Left lung (tissue), 10 donors: Measurements from ENCODE around the gene BHMT2. TPM values are rescaled to one million over a fixed set of nuclear protein-coding genes. Genes with fewer than 3 reads are reported as not detected.

Experiments used
- ATAC-seq: fragments of 200-7000 bp; cut with Tn5 transposase; one replicate; pipeline ENCODE4 v1.9.1; 2020; ENCODE audit warnings: moderate library complexity
- DNase-seq, 4 donors: peaks; one replicate each; pipeline ENCODE4 v3.0.0-alpha.2; 2013 to 2020
- H3K27ac ChIP-seq, 2 donors: fragments of 200-600 bp; sonication (generic) in 1 of 2; one replicate each; pipeline versions ENCODE4 v1.5.0 to v1.8.0; 2020 to 2021
- H3K27me3 ChIP-seq, 2 donors: fragments of 200-600 bp; sonication (generic) in 1 of 2; one replicate each; pipeline versions ENCODE4 v1.5.0 to v1.8.0; 2020 to 2021
- H3K36me3 ChIP-seq, 2 donors: fragments of 200-600 bp; sonication (generic) in 1 of 2; one replicate each; pipeline versions ENCODE4 v1.5.0 to v1.8.0; 2020 to 2021
- H3K4me1 ChIP-seq, 2 donors: fragments of 200-600 bp; one replicate each; pipeline ENCODE4 v1.8.0; 2021
- H3K4me3 ChIP-seq, 2 donors: fragments of 200-600 bp; sonication (generic) in 1 of 2; one replicate each; pipeline versions ENCODE4 v1.5.0 to v1.8.0; 2020 to 2021; ENCODE audit warnings: mild to moderate bottlenecking in 1 of 2
- H3K9me3 ChIP-seq, 2 donors: fragments of 200-600 bp; sonication (generic) in 1 of 2; one replicate each; pipeline versions ENCODE4 v1.5.0 to v1.8.0; 2020 to 2021
- intact Hi-C, 2 donors: fragments of 100-400 bp; cut with DNase I; formaldehyde crosslinking; loops; one replicate each; pipeline versions ENCODE4 v1.11.2 to v1.14.2; 2022
- polyA plus RNA-seq, 6 donors: library from polyadenylated mRNA; unstranded; fragments of 120-200 nt; gene quantifications; one replicate each; pipeline ENCODE4 v1.2.1, GENCODE V29; 2013; ENCODE audit not compliant: insufficient read length in 6 of 6
- total RNA-seq, 2 donors: library from RNA; stranded (reverse); fragmentation: NEBNext Ultra II Directional; extraction: Animal tissue kit (Norgen Biotek cat#: 25700); gene quantifications; one replicate each; pipeline ENCODE4 v1.2.1, GENCODE V29; 2021
- TF ChIP-seq, protein P1 (sequence below), 2 donors: fragments of 200-600 bp; sonication (generic) in 1 of 2; IDR thresholded peaks; one replicate each; pipeline versions ENCODE4 v1.5.0 to v1.8.0; 2021; ENCODE audit warnings: antibody characterized with exemption in 2 of 2
- donor health status: DM: no; HTN: yes; CAD: no.
- donor health status: DM: no; HTN: no; CAD: no.

BHMT2 gene
- total and polyA plus RNA-seq, 8 donors: 1.8 to 4.8 (median 2.0) TPM

DNA sequence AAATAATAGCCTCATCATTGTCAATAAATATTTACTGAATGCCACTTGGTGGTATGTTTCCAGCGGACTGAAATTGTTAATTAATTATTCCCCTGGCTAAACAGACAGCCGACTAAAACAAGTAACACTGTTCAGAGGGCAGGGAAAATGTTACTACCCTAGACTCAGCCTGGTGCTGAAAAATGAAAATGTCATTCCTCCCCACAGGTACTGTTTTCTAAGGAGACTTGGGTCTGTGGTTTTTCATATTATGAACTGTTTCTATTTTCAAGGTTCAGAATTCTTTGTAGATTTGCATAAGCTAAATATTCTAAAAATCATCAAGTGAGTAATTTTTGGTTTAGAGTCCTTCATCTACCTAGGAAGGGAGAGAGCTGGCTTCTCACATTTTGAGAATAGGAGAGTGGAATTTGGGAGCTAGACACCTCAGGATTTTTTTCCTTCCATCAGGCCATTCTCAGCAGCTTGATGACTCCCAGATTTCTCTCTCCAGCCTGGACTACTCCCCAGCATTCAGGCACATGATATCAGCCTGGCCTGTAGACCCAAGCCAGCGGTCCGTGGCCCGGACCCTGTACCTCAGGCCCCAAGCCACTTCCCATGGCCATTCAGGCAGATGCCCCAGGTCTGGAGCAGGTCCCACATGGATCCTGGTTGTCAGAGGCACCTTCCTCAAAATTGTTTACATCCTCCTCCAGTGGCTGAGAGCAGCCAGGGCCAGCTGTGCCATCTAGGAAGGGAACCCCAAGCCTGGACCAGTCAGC lies 66.4 kb downstream of the BHMT2 start:
- ATAC-seq: no peak
- no peak for DNase-seq
- Histone ChIP-seq H3K27ac (no peak overlapping the region), H3K4me3 (no peak overlapping the region), H3K4me1 (peaks cover 5 to 10% of the 10 kb centered on the region in 2 donors), H3K9me3 (peaks cover 0 to 3% of the 10 kb centered on the region in 2 donors), H3K27me3 (no peaks in the 10 kb centered on the region), H3K36me3 (no peaks in the 10 kb centered on the region)
- intact Hi-C loops: loop anchor here in 1 of 2 donors (10.0 kb wide), 1 partner anchor 329 kb away; no protein-coding TSS in a partner anchor
- TF ChIP-seq, protein P1, sequence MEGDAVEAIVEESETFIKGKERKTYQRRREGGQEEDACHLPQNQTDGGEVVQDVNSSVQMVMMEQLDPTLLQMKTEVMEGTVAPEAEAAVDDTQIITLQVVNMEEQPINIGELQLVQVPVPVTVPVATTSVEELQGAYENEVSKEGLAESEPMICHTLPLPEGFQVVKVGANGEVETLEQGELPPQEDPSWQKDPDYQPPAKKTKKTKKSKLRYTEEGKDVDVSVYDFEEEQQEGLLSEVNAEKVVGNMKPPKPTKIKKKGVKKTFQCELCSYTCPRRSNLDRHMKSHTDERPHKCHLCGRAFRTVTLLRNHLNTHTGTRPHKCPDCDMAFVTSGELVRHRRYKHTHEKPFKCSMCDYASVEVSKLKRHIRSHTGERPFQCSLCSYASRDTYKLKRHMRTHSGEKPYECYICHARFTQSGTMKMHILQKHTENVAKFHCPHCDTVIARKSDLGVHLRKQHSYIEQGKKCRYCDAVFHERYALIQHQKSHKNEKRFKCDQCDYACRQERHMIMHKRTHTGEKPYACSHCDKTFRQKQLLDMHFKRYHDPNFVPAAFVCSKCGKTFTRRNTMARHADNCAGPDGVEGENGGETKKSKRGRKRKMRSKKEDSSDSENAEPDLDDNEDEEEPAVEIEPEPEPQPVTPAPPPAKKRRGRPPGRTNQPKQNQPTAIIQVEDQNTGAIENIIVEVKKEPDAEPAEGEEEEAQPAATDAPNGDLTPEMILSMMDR (IDR thresholded peaks at IDR 0.05): no peak

DNA sequence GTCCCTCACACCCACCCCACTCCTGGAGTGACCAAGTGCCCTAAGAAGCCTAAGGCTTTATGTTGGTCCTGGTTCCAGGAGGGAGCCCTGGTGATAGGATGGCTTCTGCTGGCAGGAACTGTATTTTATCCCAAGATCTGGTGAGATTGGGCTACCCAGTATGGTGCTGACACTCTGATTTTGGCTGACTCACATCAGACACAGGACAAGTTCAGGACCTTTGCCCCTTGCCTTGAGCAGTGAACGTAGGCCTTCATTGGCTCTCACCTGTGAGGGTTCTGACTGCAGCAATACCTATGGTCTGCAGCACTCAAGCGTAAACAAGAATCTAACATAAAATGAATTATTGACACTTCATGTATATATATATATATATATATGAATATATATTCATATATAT lies 67.1 kb downstream of the BHMT2 start:
- ATAC-seq: no peak
- TF ChIP-seq, protein P1 (IDR thresholded peaks at IDR 0.05): no peak

More for the DNA sequence above, 67.1 kb downstream of the BHMT2 start:
- Histone ChIP-seq H3K36me3 (no peaks in the 10 kb centered on the region), H3K4me1 (peaks cover 5 to 10% of the 10 kb centered on the region in 2 donors), H3K4me3 (no peak overlapping the region), H3K27me3 (no peaks in the 10 kb centered on the region), H3K27ac (no peak overlapping the region), H3K9me3 (peaks cover 0 to 3% of the 10 kb centered on the region in 2 donors)
- no peak for DNase-seq
- intact Hi-C loops: loop anchor here in 1 of 2 donors (10.0 kb wide), 1 partner anchor 328 kb away; no protein-coding TSS in a partner anchor

Other genes starting within 250 kb of the BHMT2 start
- 10 to 100 TPM; 20.2 to 26.0 TPM for gene ARSB, start 84.5 kb upstream of the BHMT2 start, total RNA-seq
- 10 to 100 TPM; 13.2 to 20.2 (median 16.3) TPM for gene ARSB, start 84.5 kb upstream of the BHMT2 start, polyA plus RNA-seq
- 1 to 10 TPM in 1 of 2 donors, under 1 TPM in 1; 0.90 to 1.3 TPM for gene DMGDH, start 93 bp upstream of the BHMT2 start, total RNA-seq
- gene DMGDH, start 93 bp upstream of the BHMT2 start, polyA plus RNA-seq: 1 to 10 TPM; 1.5 to 3.1 (median 1.7) TPM
- gene BHMT, start 42.0 kb downstream of the BHMT2 start, total RNA-seq: under 1 TPM in 1 of 2 donors, not detected in 1; 0.16 TPM
- 1 to 10 TPM in 2 of 6 donors, under 1 TPM in 4; 0.27 to 2.1 (median 0.93) TPM for gene BHMT, start 42.0 kb downstream of the BHMT2 start, polyA plus RNA-seq
- 10 to 100 TPM in 1 of 2 donors, 1 to 10 TPM in 1; 6.2 to 11.4 TPM for gene JMY, start 166.4 kb downstream of the BHMT2 start, total RNA-seq
- 10 to 100 TPM; 16.7 to 23.6 (median 18.6) TPM for gene JMY, start 166.4 kb downstream of the BHMT2 start, polyA plus RNA-seq